Dedifferentiated amniotic fluid mesenchymal stem cell (primary cell): ENCODE data around the gene FTCD.
"Not testable (repeated sequence)": the region's sequence is repeated elsewhere in the genome, so short reads cannot be mapped to it uniquely, and the experiment has no call there.

Experiments
- DNase-seq: peaks from one replicate; pipeline ENCODE4 v3.0.0-alpha.2; 2016; ENCODE audit errors: extremely low spot score

The FTCD gene

GRCh38 chr21:46188226-46189212 is 33.1 kb upstream of the FTCD start:
- DNase-seq, result peak; percentile 49

- no peak for DNase-seq
Observed at GRCh38 chr21:46187814-46188213, 32.4 kb upstream of the FTCD start.

GRCh38 chr21:46187261-46187660 is 31.9 kb upstream of the FTCD start:
- DNase-seq, result no peak

- DNase-seq, result no peak
Observed at GRCh38 chr21:46185716-46186115, 30.3 kb upstream of the FTCD start.

GRCh38 chr21:46184625-46185555 is 29.5 kb upstream of the FTCD start:
- DNase-seq, result peak; percentile 46

DNA sequence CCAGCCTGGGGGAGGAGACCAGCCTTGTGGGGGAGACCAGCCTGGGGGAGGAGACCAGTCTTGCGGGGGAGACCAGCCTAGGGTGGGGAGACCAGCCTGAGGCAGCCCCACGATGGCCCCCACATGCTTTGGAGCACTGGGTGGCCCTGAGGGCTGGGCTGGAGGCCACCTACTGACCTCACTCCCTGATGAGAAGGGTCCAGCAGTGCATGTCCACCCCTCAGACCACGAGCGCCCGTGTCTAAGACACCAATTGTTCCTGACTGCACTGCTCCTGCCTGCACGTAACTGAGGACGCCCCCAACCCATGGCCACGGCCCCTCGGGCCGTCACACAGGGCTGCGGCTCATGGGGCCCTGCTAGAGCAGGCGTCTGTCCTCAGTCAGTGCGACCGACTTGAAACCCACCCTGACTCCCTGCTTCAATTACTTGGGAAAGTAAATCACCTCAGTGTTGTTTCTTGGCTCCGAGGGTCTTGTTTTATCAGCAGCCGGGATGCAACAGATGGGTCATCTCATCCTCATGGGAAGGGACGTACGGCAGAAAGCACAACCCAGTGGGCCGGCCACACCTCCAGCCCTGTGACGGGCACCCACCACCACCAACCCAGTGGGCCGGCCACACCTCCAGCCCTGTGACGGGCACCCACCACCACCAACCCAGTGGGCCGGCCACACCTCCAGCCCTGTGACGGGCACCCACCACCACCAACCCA is 28.7 kb upstream of the FTCD start, which contains the start of gene SPATC1L:
Gene SPATC1L, minus strand, starts transcription at position 550 of the 715 bp plus-strand sequence. CDS start 1,643 bp downstream, outside the sequence.
- peak; percentile 44 for DNase-seq

DNA sequence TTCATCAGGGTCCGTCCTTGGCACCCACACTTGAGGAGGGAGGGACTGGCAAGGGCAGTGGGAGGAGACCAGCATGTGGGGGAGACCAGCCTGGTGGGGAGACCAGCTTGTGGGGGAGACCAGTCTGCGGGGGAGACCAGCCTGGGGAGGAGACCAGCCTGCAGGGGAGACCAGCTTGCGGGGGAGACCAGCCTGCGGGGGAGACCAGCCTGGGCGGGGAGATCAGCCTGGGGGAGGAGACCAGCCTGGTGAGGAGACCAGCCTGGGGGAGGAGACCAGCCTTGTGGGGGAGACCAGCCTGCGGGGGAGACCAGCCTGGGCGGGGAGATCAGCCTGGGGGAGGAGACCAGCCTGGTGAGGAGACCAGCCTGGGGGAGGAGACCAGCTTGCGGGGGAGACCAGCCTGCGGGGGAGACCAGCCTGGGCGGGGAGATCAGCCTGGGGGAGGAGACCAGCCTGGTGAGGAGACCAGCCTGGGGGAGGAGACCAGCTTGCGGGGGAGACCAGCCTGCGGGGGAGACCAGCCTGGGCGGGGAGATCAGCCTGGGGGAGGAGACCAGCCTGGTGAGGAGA is 28.0 kb upstream of the FTCD start:
- DNase-seq, result not testable (repeated sequence)

DNA sequence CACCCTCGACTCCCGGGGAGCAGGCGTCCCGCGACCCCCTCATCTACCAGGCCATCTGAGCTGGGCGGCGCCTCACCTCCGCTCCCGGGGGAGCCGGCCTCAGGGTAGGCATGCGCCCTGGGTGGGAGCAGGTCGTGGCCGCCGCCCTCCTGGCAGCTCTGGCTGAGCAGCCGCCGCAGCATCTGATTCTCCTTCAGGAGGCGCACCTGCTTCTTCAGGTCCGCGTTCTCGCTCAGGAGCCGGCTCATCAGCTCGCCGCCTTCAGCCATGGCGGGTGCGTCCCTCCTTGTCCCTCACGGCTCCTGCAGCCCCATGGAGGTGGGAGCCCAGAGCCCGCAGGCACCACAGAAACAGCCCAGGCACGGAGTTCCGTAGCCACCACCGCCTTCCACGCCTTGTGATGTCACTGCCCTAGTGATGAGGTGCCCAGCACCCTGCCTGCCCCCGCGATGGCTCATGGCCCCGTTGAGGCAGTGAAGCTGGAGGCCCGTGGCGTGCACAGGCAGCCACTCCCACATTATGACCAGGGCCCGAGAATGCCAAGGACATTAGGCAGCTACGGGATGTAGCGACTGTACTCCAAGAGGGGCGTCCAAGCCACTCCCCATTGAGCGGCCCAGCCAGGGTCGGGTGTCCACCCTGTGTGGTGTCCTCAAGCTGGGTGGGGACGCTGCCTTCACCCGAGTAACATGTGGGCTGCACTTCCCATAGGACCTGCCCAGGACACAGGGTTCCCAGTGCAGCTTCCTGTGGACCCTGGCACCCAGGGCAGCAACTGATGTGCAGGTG is 27.4 kb upstream of the FTCD start:
- no peak for DNase-seq

- no peak for DNase-seq
Observed at GRCh38 chr21:46181953-46182547, 26.7 kb upstream of the FTCD start.

DNA sequence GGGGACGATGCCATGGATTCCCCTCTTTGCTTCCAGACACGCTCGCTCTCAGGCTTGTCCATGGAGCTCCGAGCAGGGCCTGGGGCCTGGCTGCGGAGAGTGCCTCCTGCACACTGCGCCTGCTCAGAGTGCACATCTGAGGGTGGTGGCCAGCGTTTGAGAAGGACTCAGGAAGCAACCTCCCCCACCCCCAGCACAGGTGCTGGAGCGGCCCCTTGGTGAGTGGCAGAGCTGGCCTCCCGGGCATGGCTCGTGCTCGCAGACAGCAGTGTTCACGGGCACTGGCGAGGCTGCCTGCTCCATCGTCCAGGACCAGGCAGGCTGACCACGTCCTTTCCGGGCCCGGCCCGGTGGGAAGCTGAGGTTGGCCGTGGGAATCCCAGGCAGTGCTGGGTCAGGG is 26.1 kb upstream of the FTCD start:
- DNase-seq, result no peak

DNA sequence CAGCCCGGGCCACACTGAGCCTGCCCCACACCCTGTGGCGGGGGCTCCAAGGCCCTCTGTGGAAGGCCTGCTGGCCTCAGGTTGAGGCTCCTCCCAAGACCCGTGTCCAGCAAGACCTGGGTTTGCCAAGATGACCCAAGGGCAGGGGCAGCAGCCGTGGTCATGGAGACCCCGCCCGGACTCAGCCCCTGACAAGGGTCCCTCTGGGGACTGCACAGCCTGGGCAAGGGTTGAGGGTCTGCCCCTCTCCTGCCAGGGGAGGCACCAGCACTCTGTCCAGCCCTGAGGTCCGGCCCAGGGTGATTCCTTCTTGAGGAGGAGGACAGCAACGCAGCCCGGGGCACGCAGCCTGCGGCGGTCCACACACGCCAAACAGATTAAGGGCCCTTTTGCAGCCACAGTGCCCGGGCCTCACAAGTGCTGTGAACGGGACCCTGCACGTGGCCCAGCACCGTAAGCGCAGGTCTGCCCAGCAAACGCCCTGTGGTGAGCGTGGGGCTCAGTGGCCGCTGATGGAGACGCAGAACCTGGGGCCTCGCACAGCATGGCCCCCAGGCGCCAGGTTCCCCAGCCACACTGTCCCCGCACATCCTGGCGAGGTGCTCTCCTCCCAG is 25.5 kb upstream of the FTCD start:
- DNase-seq, result no peak

DNA sequence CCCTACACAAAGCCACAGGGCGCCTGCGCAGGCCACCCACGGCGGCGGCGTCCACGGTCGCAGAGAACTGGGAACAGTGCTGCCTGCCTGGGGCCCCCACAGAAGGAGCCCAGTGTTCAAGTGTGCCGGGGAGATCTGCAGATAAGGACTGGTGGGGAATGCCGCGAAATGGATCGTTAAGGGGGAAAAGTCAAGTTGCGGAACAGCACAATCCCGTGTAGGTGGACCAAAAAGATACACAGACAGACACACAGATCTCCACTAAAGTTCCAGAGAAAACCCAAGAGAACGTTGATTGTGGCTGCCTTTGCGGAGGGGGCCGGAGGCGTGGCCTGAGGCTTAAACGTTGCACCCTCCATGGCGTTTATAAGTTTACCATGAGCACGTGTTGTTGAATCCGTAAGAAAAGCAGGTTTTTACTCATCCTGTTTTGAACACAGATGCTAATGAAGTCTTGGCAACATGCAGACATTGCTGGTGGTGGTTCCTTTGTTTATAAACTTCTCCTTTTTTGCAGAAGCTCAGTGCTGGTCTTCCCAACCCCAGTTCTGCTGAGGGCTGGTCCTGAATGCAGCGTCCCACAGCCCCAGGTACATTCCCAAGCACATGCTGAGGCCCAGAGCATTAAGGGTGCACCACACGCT is 24.8 kb upstream of the FTCD start:
- no peak for DNase-seq

- DNase-seq, result no peak
Observed at GRCh38 chr21:46179708-46180078, 24.3 kb upstream of the FTCD start.

- DNase-seq, result no peak
Observed at GRCh38 chr21:46178961-46179360, 23.6 kb upstream of the FTCD start.

DNA sequence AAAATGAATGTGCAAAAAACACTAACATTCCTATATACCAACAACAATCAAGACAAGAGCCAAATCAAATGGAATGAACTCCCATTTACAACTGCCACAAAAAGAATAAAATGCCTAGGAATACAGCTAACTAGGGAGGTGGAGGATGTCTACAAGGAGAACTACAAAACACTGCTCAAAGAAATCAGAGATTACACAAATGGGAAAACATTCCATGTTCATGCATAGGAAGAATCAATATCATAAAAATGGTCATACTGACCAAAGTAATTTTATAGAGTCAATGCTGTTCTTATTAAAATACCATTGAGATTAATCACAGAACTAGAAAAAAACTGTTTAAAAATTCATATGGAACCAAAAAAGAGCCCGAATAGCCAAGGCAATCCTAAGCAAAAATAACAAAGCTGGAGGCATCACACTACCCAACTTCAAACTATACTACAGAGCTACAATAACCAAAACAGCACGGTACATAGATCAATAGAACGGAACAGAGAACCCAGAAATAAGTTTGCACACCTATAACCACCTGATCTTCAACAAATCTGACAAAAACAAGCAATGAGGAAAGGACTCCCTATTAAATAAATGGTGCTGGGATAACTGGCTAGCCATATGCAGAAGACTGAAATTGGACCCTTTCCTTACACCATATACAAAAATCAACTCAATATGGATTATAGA is 21.2 kb upstream of the FTCD start:
- DNase-seq, result not testable (repeated sequence)

- DNase-seq, result no peak
Observed at GRCh38 chr21:46173573-46173972, 18.2 kb upstream of the FTCD start.

DNA sequence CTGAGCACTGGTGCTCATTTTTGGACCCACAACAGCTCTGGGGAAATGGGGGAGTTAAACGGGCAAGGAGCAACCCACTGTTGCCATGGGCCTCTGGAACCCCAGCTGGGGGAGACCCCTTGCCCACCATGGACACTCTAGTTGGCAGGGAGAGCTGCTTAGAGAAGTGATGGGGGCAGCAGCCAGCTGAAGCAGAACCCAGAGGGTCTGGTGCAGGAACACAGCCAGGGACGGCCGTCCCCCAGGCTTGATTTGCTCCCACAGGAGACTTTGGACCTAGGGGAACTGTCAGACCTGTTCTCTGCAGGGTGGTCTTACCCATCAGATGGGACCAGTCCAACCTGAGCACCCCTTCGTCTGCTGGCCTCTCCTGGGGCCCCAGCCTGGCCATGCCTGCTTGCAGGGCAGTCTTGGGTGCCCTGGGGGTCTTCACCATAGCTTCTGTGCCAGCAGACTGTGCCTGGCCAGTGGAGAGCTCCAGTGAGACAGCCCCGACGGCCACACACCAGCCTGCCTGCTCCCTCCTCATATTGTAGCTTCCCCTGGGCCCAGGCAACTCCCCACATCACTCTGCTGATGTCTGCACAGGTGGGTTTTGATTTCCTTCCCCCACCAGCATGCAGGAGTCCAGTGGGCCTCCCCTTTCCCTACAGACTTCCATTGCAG is 17.6 kb upstream of the FTCD start:
- no peak for DNase-seq
